CD4-positive, alpha-beta T cell (primary cell): ENCODE data around the gene MAP3K8. TPM values are rescaled to one million over a fixed set of nuclear protein-coding genes. Genes with fewer than 3 reads are reported as not detected.

Source experiments
- ATAC-seq: fragments of 200-7000 bp; cut with Tn5 transposase; one replicate; pipeline ENCODE4 v1.10.0; 2022; ENCODE audit warnings: mild to moderate bottlenecking; ENCODE audit not compliant: poor library complexity
- CTCF ChIA-PET: fragments of 350-600 bp; sonication (Branson Sonifier 250); formaldehyde crosslinking; loops from one replicate; lab custom pipeline; 2021; ENCODE audit warnings: antibody characterized with exemption, inconsistent platforms; lab: Charles Lee
- POLR2A ChIA-PET: fragments of 350-600 bp; sonication (Branson Sonifier 250); formaldehyde crosslinking; loops from one replicate; lab custom pipeline; 2021; ENCODE audit warnings: antibody characterized with exemption, inconsistent platforms; lab: Charles Lee
- DNase-seq, 14 experiments: peaks; one replicate each; pipeline ENCODE4 v3.0.0-alpha.2; 2013 to 2020; ENCODE audit warnings: mixed read lengths in 2 of 14
- H3K27ac ChIP-seq, 2 donors: one replicate each; pipeline versions ENCODE4 v1.5.1 to v1.7.0; 2013; ENCODE audit warnings: low read length in 2 of 2, low read depth in 1 of 2, mild to moderate bottlenecking in 1 of 2
- H3K27me3 ChIP-seq, 2 experiments: 1 replicate in 1 of 2; 2 replicates in 1 of 2; pipeline versions ENCODE4 v1.6.1 to v1.7.0; 2013; ENCODE audit warnings: low read length in 2 of 2, control low read depth in 1 of 2, mild to moderate bottlenecking in 1 of 2, moderate library complexity in 1 of 2; ENCODE audit not compliant: insufficient read depth in 2 of 2, control insufficient read depth in 1 of 2
- H3K36me3 ChIP-seq: one replicate; pipeline ENCODE4 v1.6.1; 2013; ENCODE audit warnings: low read length, control low read depth; ENCODE audit not compliant: insufficient read depth
- H3K4me1 ChIP-seq: one replicate; pipeline ENCODE4 v1.6.1; 2013; ENCODE audit warnings: low read length, control low read depth; ENCODE audit not compliant: insufficient read depth
- H3K4me3 ChIP-seq: one replicate; pipeline ENCODE4 v1.5.1; 2013; ENCODE audit warnings: mild to moderate bottlenecking, low read length, moderate library complexity
- H3K9me3 ChIP-seq, 2 experiments: 1 replicate in 1 of 2; 2 replicates in 1 of 2; pipeline versions ENCODE4 v1.6.1 to v1.7.0; 2013; ENCODE audit warnings: low read length in 2 of 2, mild to moderate bottlenecking in 2 of 2, control low read depth in 1 of 2, moderate library complexity in 1 of 2; ENCODE audit not compliant: control insufficient read depth in 1 of 2, insufficient read depth in 1 of 2
- H3K27ac Mint-ChIP-seq: one replicate; pipeline ENCODE4 v1.8.0; 2020; ENCODE audit warnings: mixed read lengths
- H3K27me3 Mint-ChIP-seq: one replicate; pipeline ENCODE4 v1.8.0; 2021; ENCODE audit warnings: mixed read lengths
- H3K36me3 Mint-ChIP-seq: one replicate; pipeline ENCODE4 v1.8.0; 2021; ENCODE audit warnings: low read depth, mixed read lengths
- H3K4me1 Mint-ChIP-seq: one replicate; pipeline ENCODE4 v1.8.0; 2021; ENCODE audit warnings: low read depth, mixed read lengths
- H3K4me3 Mint-ChIP-seq: one replicate; pipeline ENCODE4 v1.8.0; 2020; ENCODE audit warnings: mild to moderate bottlenecking, mixed read lengths
- H3K9me3 Mint-ChIP-seq: one replicate; pipeline ENCODE4 v1.8.0; 2020; ENCODE audit warnings: mixed read lengths
- CTCF ChIP-seq: fragments of 200-600 bp; IDR thresholded peaks from one replicate; pipeline ENCODE4 v1.8.0; 2022; ENCODE audit warnings: antibody characterized with exemption, mild to moderate bottlenecking
- intact Hi-C, 2 experiments: fragments of 100-400 bp; cut with DNase I in 1 of 2; cut with micrococcal nuclease in 1 of 2; formaldehyde crosslinking; loops; one replicate each; pipeline versions ENCODE4 v1.15.1 to v1.9.0; 2023 to 2025; cut with DNase I, micrococcal nuclease
- total RNA-seq, 174 experiments: library from RNA in 2 of 174; stranded (reverse) in 2 of 174; gene quantifications; one replicate each; pipeline ENCODE4 v1.2.3 and lab custom pipeline; 2021 to 2026

MAP3K8 gene
- total RNA-seq, 2 experiments from 2014 or later = 27.3 to 28.9 TPM

- ATAC-seq = no peak
- peaks cover 5% of the 10 kb centered on the region for H3K4me1 ChIP-seq
- H3K4me3 ChIP-seq = no peak overlapping the region
- no peaks in the 10 kb centered on the region for H3K9me3 ChIP-seq
- Mint-ChIP-seq H3K4me3 (no peak overlapping the region), H3K36me3 (no peaks in the 10 kb centered on the region), H3K27me3 (no peaks in the 10 kb centered on the region), H3K27ac (no peak overlapping the region), H3K9me3 (no peaks in the 10 kb centered on the region), H3K4me1 (peaks cover 4% of the 10 kb centered on the region)
- no peak for DNase-seq
- H3K27me3 ChIP-seq = no peaks in the 10 kb centered on the region
- CTCF ChIA-PET = interaction anchor here (0.7 to 2.0 kb wide), 2 partner anchors 45 to 121 kb away, joined by 3 to 14 read pairs; no protein-coding TSS in a partner anchor
- TF ChIP-seq CTCF = no peak
- no peaks in the 10 kb centered on the region for H3K36me3 ChIP-seq
- intact Hi-C loops = loop anchor here (2.0 to 5.0 kb wide), 2 partner anchors 20 to 179 kb away; no protein-coding TSS in a partner anchor
- POLR2A ChIA-PET = interaction anchor here (1.5 kb wide), 1 partner anchor 117 kb away, joined by 5 read pairs; no protein-coding TSS in a partner anchor
- no peak overlapping the region for H3K27ac ChIP-seq
Measured at GRCh38 chr10:30412901-30413300, 21.1 kb upstream of the MAP3K8 start.

- no peaks in the 10 kb centered on the region for H3K27me3 ChIP-seq
- no peak overlapping the region for H3K4me3 Mint-ChIP-seq
- ATAC-seq = peak; percentile 64
- H3K4me3 ChIP-seq = no peak overlapping the region
- H3K36me3 Mint-ChIP-seq = no peaks in the 10 kb centered on the region
- peaks cover 11% of the 10 kb centered on the region for H3K4me1 ChIP-seq
- peaks cover 13% of the 10 kb centered on the region for H3K4me1 Mint-ChIP-seq
- peak in 4 of 14 experiments; percentile 40 to 78 (median 72) for DNase-seq
- H3K9me3 ChIP-seq = no peaks in the 10 kb centered on the region
- no peak overlapping the region for H3K27ac Mint-ChIP-seq
- ChIA-PET CTCF (interaction anchor here (0.7 to 2.0 kb wide), 6 partner anchors 9 to 1997 kb away, joined by 3 to 14 read pairs (median 3); no protein-coding TSS in a partner anchor), POLR2A (interaction anchor here (0.7 to 1.5 kb wide), 2 partner anchors 24 to 116 kb away, joined by 5 read pairs; no protein-coding TSS in a partner anchor)
- no peak overlapping the region for H3K27ac ChIP-seq
- intact Hi-C loops = loop anchor here (1.0 to 5.0 kb wide), 4 partner anchors 21 to 178 kb away; no protein-coding TSS in a partner anchor
- H3K9me3 Mint-ChIP-seq = no peaks in the 10 kb centered on the region
- no peaks in the 10 kb centered on the region for H3K36me3 ChIP-seq
- no peaks in the 10 kb centered on the region for H3K27me3 Mint-ChIP-seq
- TF ChIP-seq CTCF = peak; percentile 81
Measured at GRCh38 chr10:30413996-30414576, 19.9 kb upstream of the MAP3K8 start.

GRCh38 chr10:30415593-30415992 is 18.4 kb upstream of the MAP3K8 start:
- Mint-ChIP-seq H3K36me3 (no peaks in the 10 kb centered on the region), H3K27ac (no peak overlapping the region), H3K4me1 (peaks cover 20% of the 10 kb centered on the region), H3K9me3 (no peaks in the 10 kb centered on the region), H3K4me3 (no peak overlapping the region), H3K27me3 (no peaks in the 10 kb centered on the region)
- TF ChIP-seq CTCF = no peak
- ATAC-seq = no peak
- H3K4me3 ChIP-seq = no peak overlapping the region
- H3K4me1 ChIP-seq = peaks cover 11% of the 10 kb centered on the region
- intact Hi-C loops = loop anchor here in 1 of 2 experiments (2.0 kb wide), 1 partner anchor 175 kb away; no protein-coding TSS in a partner anchor
- H3K36me3 ChIP-seq = no peaks in the 10 kb centered on the region
- no peak overlapping the region for H3K27ac ChIP-seq
- no peaks in the 10 kb centered on the region for H3K9me3 ChIP-seq
- POLR2A ChIA-PET = interaction anchor here (1.4 kb wide), 1 partner anchor 114 kb away, joined by 10 read pairs; no protein-coding TSS in a partner anchor
- H3K27me3 ChIP-seq = no peaks in the 10 kb centered on the region
- CTCF ChIA-PET = interaction anchor here (0.9 kb wide), 1 partner anchor 19 kb away, joined by 3 read pairs; no protein-coding TSS in a partner anchor
- no peak for DNase-seq
